Sigmoid colon (tissue), 7 donors: ENCODE measurements around the gene ATG2A. TPM values are rescaled to one million over a fixed set of nuclear protein-coding genes. Genes with fewer than 3 reads are reported as not detected.

Experiments
- DNase-seq: peaks from one replicate; pipeline ENCODE4 v3.0.0-alpha.2; 2019
- H3K27ac ChIP-seq, 4 donors: fragments of 200-600 bp; sonication (generic); one replicate each; pipeline ENCODE4 v1.5.1; 2016 to 2019; ENCODE audit warnings: mild to moderate bottlenecking in 1 of 4
- H3K27me3 ChIP-seq, 3 donors: fragments of 200-600 bp; sonication (generic); one replicate each; pipeline ENCODE4 v1.5.1; 2019; ENCODE audit warnings: mild to moderate bottlenecking in 1 of 3
- H3K36me3 ChIP-seq, 4 donors: fragments of 200-600 bp; sonication (generic); one replicate each; pipeline ENCODE4 v1.5.1; 2016 to 2019
- H3K4me1 ChIP-seq, 4 donors: fragments of 200-600 bp; sonication (generic); one replicate each; pipeline ENCODE4 v1.5.1; 2017 to 2019
- H3K4me3 ChIP-seq, 4 donors: fragments of 200-600 bp; sonication (generic); one replicate each; pipeline ENCODE4 v1.5.1; 2017 to 2019; ENCODE audit warnings: mild to moderate bottlenecking in 2 of 4, moderate library complexity in 1 of 4
- H3K9me3 ChIP-seq, 4 donors: fragments of 200-600 bp in 3 of 4; sonication (generic) in 3 of 4; one replicate each; pipeline versions ENCODE4 v1.5.1 to v1.6.1; 2013 to 2019
- CTCF ChIP-seq, 4 experiments: fragments of 450-650 bp in 3 of 4; fragments of 200-600 bp in 1 of 4; IDR thresholded peaks; one replicate each; pipeline ENCODE4 v1.5.1; 2016 to 2019; ENCODE audit warnings: antibody characterized with exemption in 4 of 4, mild to moderate bottlenecking in 3 of 4, moderate library complexity in 2 of 4
- EP300 ChIP-seq, 4 donors: sonication (generic); formaldehyde crosslinking; IDR thresholded peaks; one replicate each; pipeline ENCODE4 v1.6.1; 2017; ENCODE audit warnings: antibody characterized with exemption in 4 of 4
- POLR2A ChIP-seq, 2 donors: fragments of 450-650 bp; IDR thresholded peaks; one replicate each; pipeline ENCODE4 v1.6.1; 2016; ENCODE audit warnings: antibody characterized with exemption in 2 of 2, mild to moderate bottlenecking in 2 of 2, moderate library complexity in 2 of 2
- POLR2AphosphoS5 ChIP-seq, 4 donors: sonication (generic); formaldehyde crosslinking; IDR thresholded peaks; one replicate each; pipeline ENCODE4 v1.6.1; 2017; ENCODE audit warnings: antibody characterized with exemption in 4 of 4
- WGBS, 2 donors: extraction: QIAGEN DNeasy Blood & Tissue Kit; methylation state at CpG; one replicate each; pipeline ENCODE4 v1.1.7; 2013; 5-methylcytosine and 5-hydroxymethylcytosine counted together
- intact Hi-C: fragments of 100-400 bp; cut with DNase I; formaldehyde crosslinking; loops from one replicate; pipeline ENCODE4 v1.15.1; 2023
- polyA plus RNA-seq, 3 donors: library from polyadenylated mRNA; stranded (reverse); fragments of 200-250 nt; gene quantifications; one replicate each; pipeline ENCODE4 v1.2.3, GENCODE V29; 2013
- total RNA-seq, 4 donors: library from RNA; depleted of rRNA; stranded (reverse); fragments of >200 nt; gene quantifications; one replicate each; pipeline ENCODE4 v1.1.0, GENCODE V29; 2016
- donor health status: healthy with polysubstance abuse.
- donor health status: Bipolar disorder and iron deficiency.
- donor health status: healthy.

Gene ATG2A
- total and polyA plus RNA-seq, 7 donors = 12.1 to 27.6 (median 14.5) TPM

- no peak for DNase-seq
- H3K36me3 ChIP-seq = peaks cover 13 to 48% (median 41%) of the 10 kb centered on the region in 4 donors
- H3K27me3 ChIP-seq = no peaks in the 10 kb centered on the region
- H3K4me1 ChIP-seq = peaks cover 0 to 23% (median 22%) of the 10 kb centered on the region in 4 donors
- intact Hi-C loops = no loop called here
- H3K9me3 ChIP-seq = no peaks in the 10 kb centered on the region
- no peak overlapping the region for H3K4me3 ChIP-seq
- no peak for TF ChIP-seq POLR2A (IDR thresholded peaks at IDR 0.05)
- TF ChIP-seq POLR2AphosphoS5 (IDR thresholded peaks at IDR 0.05) = no peak
- no peak for TF ChIP-seq CTCF (IDR thresholded peaks at IDR 0.05)
- TF ChIP-seq EP300 (IDR thresholded peaks at IDR 0.05) = no peak
- WGBS, 2 donors = 87 to 93% methylated on average over 22 of the region's 22 CpGs
- no peak overlapping the region for H3K27ac ChIP-seq
Measured at GRCh38 chr11:64926689-64927088, 9.7 kb upstream of the ATG2A start.

GRCh38 chr11:64925536-64926436 is 8.8 kb upstream of the ATG2A start:
- TF ChIP-seq POLR2A (IDR thresholded peaks at IDR 0.05) = no peak
- no peak for TF ChIP-seq EP300 (IDR thresholded peaks at IDR 0.05)
- TF ChIP-seq POLR2AphosphoS5 (IDR thresholded peaks at IDR 0.05) = no peak
- TF ChIP-seq CTCF (IDR thresholded peaks at IDR 0.05) = no peak
- Histone ChIP-seq H3K27me3 (no peaks in the 10 kb centered on the region), H3K4me1 (peaks cover 0 to 23% (median 22%) of the 10 kb centered on the region in 4 donors), H3K36me3 (peaks cover 7 to 39% (median 32%) of the 10 kb centered on the region in 4 donors), H3K4me3 (peak overlapping the region; percentile 64 to 93 (median 84)), H3K27ac (peak overlapping the region in 2 of 4 donors; percentile 93 to 95), H3K9me3 (no peaks in the 10 kb centered on the region)
- intact Hi-C loops = loop anchor here (2.0 kb wide), 1 partner anchor 71 kb away; the partner anchor contains the start of gene BATF2
- 66 to 81% methylated on average over 24 of the region's 24 CpGs for WGBS, 2 donors
- no peak for DNase-seq

GRCh38 chr11:64924910-64925284 is 7.9 kb upstream of the ATG2A start:
- 0 to 1% methylated on average over 24 of the region's 24 CpGs for WGBS, 2 donors
- peak overlapping the region; percentile 89 to 97 (median 94) for H3K27ac ChIP-seq
- peak overlapping the region; percentile 64 to 93 (median 84) for H3K4me3 ChIP-seq
- TF ChIP-seq CTCF (IDR thresholded peaks at IDR 0.05) (no peak), POLR2A (IDR thresholded peaks at IDR 0.05) (no peak), POLR2AphosphoS5 (IDR thresholded peaks at IDR 0.05) (no peak), EP300 (IDR thresholded peaks at IDR 0.05) (no peak)
- no peaks in the 10 kb centered on the region for H3K9me3 ChIP-seq
- peaks cover 0 to 23% (median 22%) of the 10 kb centered on the region in 4 donors for H3K4me1 ChIP-seq
- no peaks in the 10 kb centered on the region for H3K27me3 ChIP-seq
- DNase-seq = peak; percentile 76
- H3K36me3 ChIP-seq = peaks cover 4 to 30% (median 23%) of the 10 kb centered on the region in 4 donors
- intact Hi-C loops = loop anchor here (1.0 to 2.0 kb wide), 4 partner anchors 72 to 192 kb away; partner anchors contain the start of genes ARL2, BATF2, SNX15 and ZNHIT2

GRCh38 chr11:64923944-64924909 is 7.2 kb upstream of the ATG2A start, which contains the start of gene PPP2R5B:
Gene PPP2R5B (plus strand): TSS chr11:64924689. CDS start chr11:64925735, 1,046 bp downstream.
- WGBS, 2 donors = 0 to 2% methylated on average over 47 of the region's 47 CpGs

More at GRCh38 chr11:64923944-64924909, 7.2 kb upstream of the ATG2A start, which contains the start of gene PPP2R5B:
- H3K4me1 ChIP-seq = peaks cover 0 to 23% (median 22%) of the 10 kb centered on the region in 4 donors
- peak within 1 kb of the TSS; percentile 64 to 93 (median 84) for H3K4me3 ChIP-seq
- TF ChIP-seq POLR2AphosphoS5 (IDR thresholded peaks at IDR 0.05) (peak; percentile 90 to 95 (median 93)), EP300 (IDR thresholded peaks at IDR 0.05) (peak in 1 of 4 donors; percentile 49), CTCF (IDR thresholded peaks at IDR 0.05) (no peak), POLR2A (IDR thresholded peaks at IDR 0.05) (peak; percentile 67 to 81)
- H3K36me3 ChIP-seq = peaks cover 0 to 23% (median 18%) of the 10 kb centered on the region in 4 donors
- H3K27ac ChIP-seq = peak within 1 kb of the TSS; percentile 89 to 97 (median 94)
- DNase-seq = peak; percentile 98
- intact Hi-C loops = loop anchor here (1.0 to 2.0 kb wide), 4 partner anchors 73 to 193 kb away; partner anchors contain the start of genes ARL2, BATF2, SNX15 and ZNHIT2
- no peaks in the 10 kb centered on the region for H3K27me3 ChIP-seq
- H3K9me3 ChIP-seq = no peaks in the 10 kb centered on the region
